NCI-H1092 (cell line): Measurements from ENCODE around the gene SRP9.
"Not testable (repeated sequence)": the region's sequence is repeated elsewhere in the genome, so short reads cannot be mapped to it uniquely, and the experiment has no call there.

Experiments
- DNase-seq: peaks from one replicate; lab custom pipeline; 2025; lab: John Stamatoyannopoulos, UW

Gene SRP9

GRCh38 chr1:225755671-225756319 lies 21.8 kb upstream of the SRP9 start:
- DNase-seq: no peak

- DNase-seq: no peak
Measured at GRCh38 chr1:225757927-225758656, 19.5 kb upstream of the SRP9 start.

- not testable (repeated sequence) for DNase-seq
Measured at GRCh38 chr1:225759972-225760371, 17.7 kb upstream of the SRP9 start.

- DNase-seq: no peak
Measured at GRCh38 chr1:225760531-225760930, 17.1 kb upstream of the SRP9 start.

- DNase-seq: not testable (repeated sequence)
Measured at GRCh38 chr1:225761395-225761794, 16.2 kb upstream of the SRP9 start.

GRCh38 chr1:225762002-225762441 lies 15.6 kb upstream of the SRP9 start:
- DNase-seq: peak; percentile 21

GRCh38 chr1:225762444-225762843 lies 15.2 kb upstream of the SRP9 start:
- DNase-seq: no peak

GRCh38 chr1:225763716-225764548 lies 13.7 kb upstream of the SRP9 start:
- DNase-seq: peak; percentile 23

- no peak for DNase-seq
Measured at GRCh38 chr1:225765982-225766674, 11.5 kb upstream of the SRP9 start.

- peak; percentile 69 for DNase-seq
Measured at GRCh38 chr1:225766967-225767633, 10.5 kb upstream of the SRP9 start.

GRCh38 chr1:225767634-225768540 lies 9.7 kb upstream of the SRP9 start:
- DNase-seq: peak; percentile 75

- DNase-seq: no peak
Measured at GRCh38 chr1:225768662-225769426, 8.8 kb upstream of the SRP9 start.

- DNase-seq: no peak
Measured at GRCh38 chr1:225769687-225770086, 7.9 kb upstream of the SRP9 start.

- no peak for DNase-seq
Measured at GRCh38 chr1:225770561-225771248, 6.9 kb upstream of the SRP9 start.

GRCh38 chr1:225771661-225772322 lies 5.8 kb upstream of the SRP9 start:
- no peak for DNase-seq

- peak; percentile 85 for DNase-seq
Measured at GRCh38 chr1:225772323-225772768, 5.3 kb upstream of the SRP9 start.

- no peak for DNase-seq
Measured at GRCh38 chr1:225772848-225773247, 4.8 kb upstream of the SRP9 start.
